GM23338 (cell line): ENCODE measurements around the gene ARHGEF16. TPM values are rescaled to one million over a fixed set of nuclear protein-coding genes. Genes with fewer than 3 reads are reported as not detected.

Experiments used
- ATAC-seq: fragments of 200-7000 bp; cut with Tn5 transposase; 3 replicates; pipeline ENCODE4 v1.9.1; 2020
- DNase-seq: peaks from one replicate; pipeline ENCODE4 v3.0.0-alpha.2; 2015; ENCODE audit warnings: low spot score
- H2AFZ ChIP-seq: fragments of 200-600 bp; sonication (generic); 2 replicates; pipeline ENCODE4 v1.8.0; 2016; ENCODE audit warnings: antibody characterized with exemption, mild to moderate bottlenecking, moderate library complexity
- H3F3A ChIP-seq: fragments of 200-600 bp; sonication (generic); replicated peaks from 2 replicates; pipeline ENCODE4 v1.8.0; 2017; ENCODE audit warnings: antibody characterized with exemption, mixed run types, low read depth
- H3K27ac ChIP-seq: fragments of 200-600 bp; sonication (generic); 2 replicates; pipeline ENCODE4 v1.6.1; 2016; ENCODE audit warnings: low read depth
- H3K27me3 ChIP-seq: fragments of 200-600 bp; sonication (generic); 2 replicates; pipeline ENCODE4 v1.8.0; 2016; ENCODE audit warnings: mild to moderate bottlenecking, mixed run types, moderate library complexity; ENCODE audit not compliant: insufficient read depth
- H3K36me3 ChIP-seq: fragments of 200-600 bp; sonication (generic); 2 replicates; pipeline ENCODE4 v1.8.0; 2016; ENCODE audit warnings: mild to moderate bottlenecking; ENCODE audit not compliant: insufficient read depth
- H3K4me1 ChIP-seq: fragments of 200-600 bp; sonication (generic); 2 replicates; pipeline ENCODE4 v1.8.0; 2016; ENCODE audit warnings: mild to moderate bottlenecking, moderate library complexity; ENCODE audit not compliant: insufficient read depth
- H3K4me2 ChIP-seq: fragments of 200-600 bp; sonication (generic); 2 replicates; pipeline ENCODE4 v1.7.1; 2017; ENCODE audit warnings: mixed run types
- H3K4me3 ChIP-seq: fragments of 200-600 bp; sonication (generic); 2 replicates; pipeline ENCODE4 v1.6.1; 2016; ENCODE audit warnings: mixed run types
- H3K79me2 ChIP-seq: fragments of 200-600 bp; sonication (generic); replicated peaks from 2 replicates; pipeline ENCODE4 v1.8.0; 2017; ENCODE audit warnings: mild to moderate bottlenecking; ENCODE audit not compliant: insufficient read depth
- H3K9me2 ChIP-seq: fragments of 200-600 bp; sonication (generic); 2 replicates; pipeline ENCODE4 v1.8.0; 2017; ENCODE audit not compliant: insufficient read depth
- H4K20me1 ChIP-seq: fragments of 200-600 bp; sonication (generic); replicated peaks from 2 replicates; pipeline ENCODE4 v1.8.0; 2017; ENCODE audit warnings: mild to moderate bottlenecking; ENCODE audit not compliant: insufficient read depth
- H3K27ac Mint-ChIP-seq: 2 replicates; pipeline ENCODE4 v1.8.0; 2020; ENCODE audit warnings: inconsistent platforms, mild to moderate bottlenecking, moderate library complexity, mixed read lengths
- H3K27me3 Mint-ChIP-seq: 3 replicates; pipeline ENCODE4 v1.8.0; 2022; ENCODE audit warnings: low read depth, mild to moderate bottlenecking, moderate library complexity, mixed read lengths, inconsistent platforms; ENCODE audit not compliant: insufficient read depth, poor library complexity
- H3K36me3 Mint-ChIP-seq: 3 replicates; pipeline ENCODE4 v1.8.0; 2021; ENCODE audit warnings: low read depth, mild to moderate bottlenecking, inconsistent platforms, moderate library complexity, mixed read lengths
- H3K4me1 Mint-ChIP-seq: 3 replicates; pipeline ENCODE4 v1.8.0; 2020; ENCODE audit warnings: mild to moderate bottlenecking, inconsistent platforms, mixed read lengths
- H3K4me3 Mint-ChIP-seq: 3 replicates; pipeline ENCODE4 v1.8.0; 2021; ENCODE audit warnings: moderate library complexity, mild to moderate bottlenecking, inconsistent platforms, mixed read lengths
- H3K9me3 Mint-ChIP-seq: 3 replicates; pipeline ENCODE4 v1.8.0; 2020; ENCODE audit warnings: moderate library complexity, mild to moderate bottlenecking, inconsistent platforms, mixed read lengths
- CREB1 ChIP-seq: fragments of 250-450 bp; sonication (Bioruptor Pico); IDR thresholded peaks from 2 replicates; pipeline ENCODE4 v1.5.0; 2020; ENCODE audit warnings: low read depth, mild to moderate bottlenecking, moderate library complexity
- EZH2 ChIP-seq: fragments of 200-600 bp; sonication (generic); IDR thresholded peaks from one replicate; pipeline ENCODE4 v1.8.0; 2017; ENCODE audit warnings: antibody characterized with exemption, mild to moderate bottlenecking, low read depth; ENCODE audit not compliant: unreplicated experiment
- EZH2phosphoT487 ChIP-seq: fragments of 200-600 bp; sonication (generic); IDR thresholded peaks from one replicate; pipeline ENCODE4 v1.8.1; 2018; ENCODE audit warnings: antibody characterized with exemption; ENCODE audit not compliant: unreplicated experiment
- JUNB ChIP-seq: IDR thresholded peaks from one replicate; pipeline ENCODE4 v1.6.1; 2016; ENCODE audit warnings: antibody characterized with exemption; ENCODE audit not compliant: unreplicated experiment
- NANOG ChIP-seq: IDR thresholded peaks from 2 replicates; pipeline ENCODE4 v1.6.1; 2016; ENCODE audit warnings: antibody characterized with exemption, borderline replicate concordance
- POLR2AphosphoS5 ChIP-seq: IDR thresholded peaks from 2 replicates; pipeline ENCODE4 v1.6.1; 2016; ENCODE audit warnings: antibody characterized with exemption, low read depth
- STAT1 ChIP-seq: IDR thresholded peaks from one replicate; pipeline ENCODE4 v1.6.1; 2016; ENCODE audit warnings: antibody characterized with exemption; ENCODE audit not compliant: unreplicated experiment
- ZNF114 ChIP-seq: fragments of 250-450 bp; sonication (Bioruptor Pico); IDR thresholded peaks from 2 replicates; pipeline ENCODE4 v1.5.0; 2020; ENCODE audit warnings: mild to moderate bottlenecking, moderate library complexity
- ZNF331 ChIP-seq: fragments of 250-450 bp; sonication (Bioruptor Pico); IDR thresholded peaks from 2 replicates; pipeline ENCODE4 v1.5.0; 2020; ENCODE audit warnings: low read depth, mild to moderate bottlenecking, moderate library complexity
- ZNF462 ChIP-seq: fragments of 250-450 bp; sonication (Bioruptor Pico); IDR thresholded peaks from 2 replicates; pipeline ENCODE4 v1.5.0; 2020; ENCODE audit warnings: mild to moderate bottlenecking, moderate library complexity
- polyA plus RNA-seq: library from polyadenylated mRNA; unstranded; fragments of >200 nt; fragmentation: Nextera tagmentation; extraction: Ambion mirVana; gene quantifications from 2 replicates; pipeline ENCODE4 v1.2.1, GENCODE V29; 2016
- total RNA-seq: library from RNA; depleted of rRNA; stranded (reverse); fragments of >200 nt; shearing (Covaris generic); gene quantifications from 2 replicates; pipeline ENCODE4 v1.2.3, GENCODE V29; 2014
- TF ChIP-seq, protein P1 (sequence below), 2 experiments: fragments of 200-600 bp in 1 of 2; sonication (generic) in 1 of 2; conservative IDR thresholded peaks; 2 replicates each; pipeline versions ENCODE4 v1.5.1 to v1.6.1; 2016 to 2017; ENCODE audit warnings: antibody characterized with exemption in 2 of 2, low read depth in 2 of 2, mild to moderate bottlenecking in 2 of 2, moderate library complexity in 1 of 2
- TF ChIP-seq, protein P2 (sequence below): IDR thresholded peaks from one replicate; pipeline ENCODE4 v1.6.1; 2018; ENCODE audit warnings: antibody characterized with exemption; ENCODE audit not compliant: unreplicated experiment
- TF ChIP-seq, protein P3 (sequence below): IDR thresholded peaks from 2 replicates; pipeline ENCODE4 v1.6.1; 2016; ENCODE audit warnings: antibody characterized with exemption

ARHGEF16 gene
- total and polyA plus RNA-seq, 2 experiments from 2014 or later = 12.2 to 29.3 TPM

GRCh38 chr1:3442331-3442730, 12.1 kb upstream of the ARHGEF16 start:
- H3K79me2 ChIP-seq = no peaks in the 10 kb centered on the region
- TF ChIP-seq POLR2AphosphoS5 (no peak), EZH2 (no peak), JUNB (no peak), EZH2phosphoT487 (no peak), ZNF114 (CRISPR knock-in tag) (no peak), ZNF331 (no peak), NANOG (no peak), CREB1 (CRISPR knock-in tag) (no peak), ZNF462 (no peak), STAT1 (no peak)
- TF ChIP-seq, protein P1, sequence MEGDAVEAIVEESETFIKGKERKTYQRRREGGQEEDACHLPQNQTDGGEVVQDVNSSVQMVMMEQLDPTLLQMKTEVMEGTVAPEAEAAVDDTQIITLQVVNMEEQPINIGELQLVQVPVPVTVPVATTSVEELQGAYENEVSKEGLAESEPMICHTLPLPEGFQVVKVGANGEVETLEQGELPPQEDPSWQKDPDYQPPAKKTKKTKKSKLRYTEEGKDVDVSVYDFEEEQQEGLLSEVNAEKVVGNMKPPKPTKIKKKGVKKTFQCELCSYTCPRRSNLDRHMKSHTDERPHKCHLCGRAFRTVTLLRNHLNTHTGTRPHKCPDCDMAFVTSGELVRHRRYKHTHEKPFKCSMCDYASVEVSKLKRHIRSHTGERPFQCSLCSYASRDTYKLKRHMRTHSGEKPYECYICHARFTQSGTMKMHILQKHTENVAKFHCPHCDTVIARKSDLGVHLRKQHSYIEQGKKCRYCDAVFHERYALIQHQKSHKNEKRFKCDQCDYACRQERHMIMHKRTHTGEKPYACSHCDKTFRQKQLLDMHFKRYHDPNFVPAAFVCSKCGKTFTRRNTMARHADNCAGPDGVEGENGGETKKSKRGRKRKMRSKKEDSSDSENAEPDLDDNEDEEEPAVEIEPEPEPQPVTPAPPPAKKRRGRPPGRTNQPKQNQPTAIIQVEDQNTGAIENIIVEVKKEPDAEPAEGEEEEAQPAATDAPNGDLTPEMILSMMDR (conservative IDR thresholded peaks at IDR 0.05; ENCODE audit: low read depth in 2 of 2) = no peak
- TF ChIP-seq, protein P2, sequence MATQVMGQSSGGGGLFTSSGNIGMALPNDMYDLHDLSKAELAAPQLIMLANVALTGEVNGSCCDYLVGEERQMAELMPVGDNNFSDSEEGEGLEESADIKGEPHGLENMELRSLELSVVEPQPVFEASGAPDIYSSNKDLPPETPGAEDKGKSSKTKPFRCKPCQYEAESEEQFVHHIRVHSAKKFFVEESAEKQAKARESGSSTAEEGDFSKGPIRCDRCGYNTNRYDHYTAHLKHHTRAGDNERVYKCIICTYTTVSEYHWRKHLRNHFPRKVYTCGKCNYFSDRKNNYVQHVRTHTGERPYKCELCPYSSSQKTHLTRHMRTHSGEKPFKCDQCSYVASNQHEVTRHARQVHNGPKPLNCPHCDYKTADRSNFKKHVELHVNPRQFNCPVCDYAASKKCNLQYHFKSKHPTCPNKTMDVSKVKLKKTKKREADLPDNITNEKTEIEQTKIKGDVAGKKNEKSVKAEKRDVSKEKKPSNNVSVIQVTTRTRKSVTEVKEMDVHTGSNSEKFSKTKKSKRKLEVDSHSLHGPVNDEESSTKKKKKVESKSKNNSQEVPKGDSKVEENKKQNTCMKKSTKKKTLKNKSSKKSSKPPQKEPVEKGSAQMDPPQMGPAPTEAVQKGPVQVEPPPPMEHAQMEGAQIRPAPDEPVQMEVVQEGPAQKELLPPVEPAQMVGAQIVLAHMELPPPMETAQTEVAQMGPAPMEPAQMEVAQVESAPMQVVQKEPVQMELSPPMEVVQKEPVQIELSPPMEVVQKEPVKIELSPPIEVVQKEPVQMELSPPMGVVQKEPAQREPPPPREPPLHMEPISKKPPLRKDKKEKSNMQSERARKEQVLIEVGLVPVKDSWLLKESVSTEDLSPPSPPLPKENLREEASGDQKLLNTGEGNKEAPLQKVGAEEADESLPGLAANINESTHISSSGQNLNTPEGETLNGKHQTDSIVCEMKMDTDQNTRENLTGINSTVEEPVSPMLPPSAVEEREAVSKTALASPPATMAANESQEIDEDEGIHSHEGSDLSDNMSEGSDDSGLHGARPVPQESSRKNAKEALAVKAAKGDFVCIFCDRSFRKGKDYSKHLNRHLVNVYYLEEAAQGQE = no peak
- TF ChIP-seq, protein P3, sequence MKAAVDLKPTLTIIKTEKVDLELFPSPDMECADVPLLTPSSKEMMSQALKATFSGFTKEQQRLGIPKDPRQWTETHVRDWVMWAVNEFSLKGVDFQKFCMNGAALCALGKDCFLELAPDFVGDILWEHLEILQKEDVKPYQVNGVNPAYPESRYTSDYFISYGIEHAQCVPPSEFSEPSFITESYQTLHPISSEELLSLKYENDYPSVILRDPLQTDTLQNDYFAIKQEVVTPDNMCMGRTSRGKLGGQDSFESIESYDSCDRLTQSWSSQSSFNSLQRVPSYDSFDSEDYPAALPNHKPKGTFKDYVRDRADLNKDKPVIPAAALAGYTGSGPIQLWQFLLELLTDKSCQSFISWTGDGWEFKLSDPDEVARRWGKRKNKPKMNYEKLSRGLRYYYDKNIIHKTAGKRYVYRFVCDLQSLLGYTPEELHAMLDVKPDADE = no peak
- H3K9me2 ChIP-seq = no peaks in the 10 kb centered on the region
- no peaks in the 10 kb centered on the region for H3K36me3 ChIP-seq
- ATAC-seq = no peak
- Mint-ChIP-seq H3K27ac (no peak overlapping the region), H3K36me3 (no peaks in the 10 kb centered on the region), H3K4me3 (no peak overlapping the region), H3K27me3 (peaks cover 10% of the 10 kb centered on the region), H3K9me3 (no peaks in the 10 kb centered on the region), H3K4me1 (peaks cover 10% of the 10 kb centered on the region)
- no peak overlapping the region for H2AFZ ChIP-seq
- no peaks in the 10 kb centered on the region for H3K4me1 ChIP-seq
- H3K27me3 ChIP-seq = no peaks in the 10 kb centered on the region
- H3K4me3 ChIP-seq = no peak overlapping the region
- no peak overlapping the region for H3K4me2 ChIP-seq
- no peak for DNase-seq
- H3K27ac ChIP-seq = no peak overlapping the region
- H4K20me1 ChIP-seq = no peaks in the 10 kb centered on the region
- H3F3A ChIP-seq = no peaks in the 10 kb centered on the region
